Endometrium (tissue), 2 donors: ENCODE measurements around the gene DPH3.

Experiments used
- FAIRE-seq: peaks from 2 replicates; lab custom pipeline; 2012; peaks lifted over from hg19 to GRCh38; lab: Jason Lieb, UNC
- donor health status: control.
- donor health status: control.

The DPH3 gene

GRCh38 chr3:16233806-16234205 lies 30.9 kb downstream of the DPH3 start:
- FAIRE-seq, result no peak

- FAIRE-seq, result no peak
These were observed 32.8 kb downstream of the DPH3 start for GRCh38 chr3:16231983-16232382.

- no peak for FAIRE-seq
These were observed 35.1 kb downstream of the DPH3 start for GRCh38 chr3:16229681-16230080.

GRCh38 chr3:16227566-16227965 lies 37.2 kb downstream of the DPH3 start:
- FAIRE-seq, result no peak

GRCh38 chr3:16224325-16224724 lies 40.4 kb downstream of the DPH3 start:
- FAIRE-seq, result no peak

- no peak for FAIRE-seq
These were observed 42.2 kb downstream of the DPH3 start for GRCh38 chr3:16222547-16222946.

- FAIRE-seq, result no peak
These were observed 42.8 kb downstream of the DPH3 start for GRCh38 chr3:16221990-16222389.

- FAIRE-seq, result no peak
These were observed 45.0 kb downstream of the DPH3 start for GRCh38 chr3:16219777-16220176.

GRCh38 chr3:16216373-16216935 lies 48.3 kb downstream of the DPH3 start:
- no peak for FAIRE-seq

- FAIRE-seq, result no peak
These were observed 50.4 kb downstream of the DPH3 start for GRCh38 chr3:16214366-16214765.

GRCh38 chr3:16211176-16211904 lies 53.4 kb downstream of the DPH3 start:
- no peak for FAIRE-seq
